Neural cell (in vitro differentiated cells): Measurements from ENCODE around the gene PDGFB. TPM values are rescaled to one million over a fixed set of nuclear protein-coding genes. Genes with fewer than 3 reads are reported as not detected.

Experiments used
- H2AFZ ChIP-seq: fragments of 200-600, 300-800 bp; sonication (generic), shearing (Covaris generic); 2 replicates; pipeline ENCODE4 v1.6.0; 2014; ENCODE audit warnings: low read depth, mild to moderate bottlenecking, antibody characterized with exemption, low read length, moderate library complexity
- H3F3A ChIP-seq: fragments of 200-600 bp; shearing (Covaris generic); 2 replicates; pipeline ENCODE4 v1.6.1; 2016; ENCODE audit warnings: mild to moderate bottlenecking, moderate library complexity, mixed read lengths, antibody characterized with exemption, low read length; ENCODE audit not compliant: insufficient read depth, poor library complexity, severe bottlenecking
- H3K27ac ChIP-seq: fragments of 200-600, 300-800 bp; sonication (generic), shearing (Covaris generic); 2 replicates; pipeline ENCODE4 v1.5.1; 2014; ENCODE audit warnings: mild to moderate bottlenecking, low read length, moderate library complexity
- H3K27me3 ChIP-seq: fragments of 300-800, 200-600 bp; sonication (generic), shearing (Covaris generic); 2 replicates; pipeline ENCODE4 v1.6.0; 2014; ENCODE audit warnings: mild to moderate bottlenecking, low read depth, low read length, moderate library complexity; ENCODE audit not compliant: insufficient read depth
- H3K36me3 ChIP-seq: fragments of 300-800, 200-600 bp; sonication (generic), shearing (Covaris generic); 2 replicates; pipeline ENCODE4 v1.5.1; 2014; ENCODE audit warnings: mild to moderate bottlenecking, antibody characterized with exemption, low read length, moderate library complexity; ENCODE audit not compliant: insufficient read depth
- H3K4me2 ChIP-seq: fragments of 300-800, 200-600 bp; sonication (generic), shearing (Covaris generic); 2 replicates; pipeline ENCODE4 v1.6.0; 2014; ENCODE audit warnings: mild to moderate bottlenecking, low read length
- H3K4me3 ChIP-seq: fragments of 300-800, 200-600 bp; sonication (generic), shearing (Covaris generic); 2 replicates; pipeline ENCODE4 v1.5.1; 2014; ENCODE audit warnings: mild to moderate bottlenecking, low read length, moderate library complexity
- H3K79me2 ChIP-seq: fragments of 200-600 bp; shearing (Covaris generic); replicated peaks from 2 replicates; pipeline ENCODE4 v1.6.0; 2014; ENCODE audit warnings: mild to moderate bottlenecking, low read length, moderate library complexity; ENCODE audit not compliant: insufficient read depth
- H3K9ac ChIP-seq: fragments of 300-800, 200-600 bp; sonication (generic), shearing (Covaris generic); 2 replicates; pipeline ENCODE4 v1.6.1; 2016; ENCODE audit warnings: mild to moderate bottlenecking, low read length, mixed read lengths
- H3K9me2 ChIP-seq: fragments of 200-600 bp; shearing (Covaris generic); 2 replicates; pipeline ENCODE4 v1.6.1; 2016; ENCODE audit warnings: mild to moderate bottlenecking, low read length, mixed read lengths; ENCODE audit not compliant: insufficient read depth
- H3K9me3 ChIP-seq: fragments of 200-600, 300-800 bp; sonication (generic), shearing (Covaris generic); 2 replicates; pipeline ENCODE4 v1.6.1; 2016; ENCODE audit warnings: mild to moderate bottlenecking, mixed run types, low read length, moderate library complexity, mixed read lengths
- H4K20me1 ChIP-seq: fragments of 200-600 bp; shearing (Covaris generic); 2 replicates; pipeline ENCODE4 v1.6.1; 2016; ENCODE audit warnings: mild to moderate bottlenecking, mixed run types; ENCODE audit not compliant: insufficient read depth
- EP300 ChIP-seq: fragments of 450-650 bp; conservative IDR thresholded peaks from 2 replicates; pipeline ENCODE4 v1.6.1; 2014; ENCODE audit warnings: antibody characterized with exemption, mild to moderate bottlenecking, moderate library complexity; ENCODE audit not compliant: poor library complexity, severe bottlenecking
- EZH2 ChIP-seq: fragments of 200-600, 300-800 bp; shearing (Covaris generic), sonication (generic); IDR thresholded peaks from 2 replicates; pipeline ENCODE4 v1.6.1; 2014; ENCODE audit warnings: antibody characterized with exemption, low read length, borderline replicate concordance, mild to moderate bottlenecking; ENCODE audit not compliant: insufficient read depth, poor library complexity, severe bottlenecking
- MXI1 ChIP-seq: fragments of 450-650 bp; conservative IDR thresholded peaks from 2 replicates; pipeline ENCODE4 v1.6.1; 2014; ENCODE audit warnings: antibody characterized with exemption, mild to moderate bottlenecking; ENCODE audit not compliant: poor library complexity, severe bottlenecking
- POLR2AphosphoS5 ChIP-seq: IDR thresholded peaks from 2 replicates; pipeline ENCODE4 v1.6.1; 2012
- RAD21 ChIP-seq: fragments of 450-650 bp; conservative IDR thresholded peaks from 2 replicates; pipeline ENCODE4 v1.6.1; 2014; ENCODE audit warnings: antibody characterized with exemption, mild to moderate bottlenecking, moderate library complexity
- SMC3 ChIP-seq: fragments of 450-650 bp; conservative IDR thresholded peaks from 2 replicates; pipeline ENCODE4 v1.6.1; 2014; ENCODE audit warnings: antibody characterized with exemption, mild to moderate bottlenecking, moderate library complexity; ENCODE audit not compliant: poor library complexity
- TAF1 ChIP-seq: IDR thresholded peaks from 2 replicates; pipeline ENCODE4 v1.6.1; 2012; ENCODE audit warnings: low read depth
- polyA plus RNA-seq: library from polyadenylated mRNA; depleted of rRNA; stranded (reverse); fragments of >200 nt; gene quantifications from 2 replicates; pipeline ENCODE4 v1.2.3, GENCODE V29; 2014
- TF ChIP-seq, protein P1 (sequence below): fragments of 450-650 bp; IDR thresholded peaks from 2 replicates; pipeline ENCODE4 v1.5.1; 2014; ENCODE audit warnings: antibody characterized with exemption, mild to moderate bottlenecking, moderate library complexity; ENCODE audit not compliant: poor library complexity, severe bottlenecking
- TF ChIP-seq, protein P2 (sequence below): IDR thresholded peaks from 2 replicates; pipeline ENCODE4 v1.6.1; 2012; ENCODE audit warnings: borderline replicate concordance

The PDGFB gene
- polyA plus RNA-seq, 1 donor from 2014 or later = 0.61 TPM

DNA sequence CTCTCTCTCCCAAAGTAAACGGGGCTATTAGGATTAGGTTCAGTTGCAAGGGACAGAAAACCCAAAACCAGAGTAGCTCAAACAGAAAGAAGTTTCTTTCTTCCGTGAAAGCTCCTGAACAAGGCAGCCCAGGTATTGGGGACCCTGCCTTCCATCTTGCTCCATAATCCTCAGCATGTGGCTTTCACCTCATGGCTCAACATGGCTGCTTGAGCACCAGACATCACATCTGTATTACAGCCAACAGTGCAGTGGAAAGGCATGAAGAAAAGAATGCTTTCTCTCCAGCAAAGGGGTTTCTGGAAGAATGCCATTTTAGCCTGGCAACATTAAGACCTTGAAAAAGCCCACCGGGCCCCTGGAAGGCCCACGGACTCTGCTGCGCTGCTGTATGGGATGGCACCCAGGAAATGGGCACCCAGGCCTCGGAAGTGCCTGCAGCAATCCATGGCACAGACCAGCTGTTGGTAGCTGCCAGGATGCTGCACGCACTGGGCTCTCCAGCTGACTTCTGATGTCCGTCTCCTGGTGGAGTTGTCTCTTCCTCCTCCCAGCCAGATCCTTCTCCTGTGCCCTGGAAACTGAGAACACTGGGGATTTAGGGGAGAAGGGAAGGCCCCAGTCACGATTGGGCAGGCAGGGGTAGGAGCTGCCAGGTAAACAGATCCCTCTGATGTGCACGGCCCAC lies 22.6 kb downstream of the PDGFB start:
- no peaks in the 10 kb centered on the region for H3K9me2 ChIP-seq
- TF ChIP-seq EP300 = no peak
- no peak for TF ChIP-seq SMC3
- TF ChIP-seq, protein P1, sequence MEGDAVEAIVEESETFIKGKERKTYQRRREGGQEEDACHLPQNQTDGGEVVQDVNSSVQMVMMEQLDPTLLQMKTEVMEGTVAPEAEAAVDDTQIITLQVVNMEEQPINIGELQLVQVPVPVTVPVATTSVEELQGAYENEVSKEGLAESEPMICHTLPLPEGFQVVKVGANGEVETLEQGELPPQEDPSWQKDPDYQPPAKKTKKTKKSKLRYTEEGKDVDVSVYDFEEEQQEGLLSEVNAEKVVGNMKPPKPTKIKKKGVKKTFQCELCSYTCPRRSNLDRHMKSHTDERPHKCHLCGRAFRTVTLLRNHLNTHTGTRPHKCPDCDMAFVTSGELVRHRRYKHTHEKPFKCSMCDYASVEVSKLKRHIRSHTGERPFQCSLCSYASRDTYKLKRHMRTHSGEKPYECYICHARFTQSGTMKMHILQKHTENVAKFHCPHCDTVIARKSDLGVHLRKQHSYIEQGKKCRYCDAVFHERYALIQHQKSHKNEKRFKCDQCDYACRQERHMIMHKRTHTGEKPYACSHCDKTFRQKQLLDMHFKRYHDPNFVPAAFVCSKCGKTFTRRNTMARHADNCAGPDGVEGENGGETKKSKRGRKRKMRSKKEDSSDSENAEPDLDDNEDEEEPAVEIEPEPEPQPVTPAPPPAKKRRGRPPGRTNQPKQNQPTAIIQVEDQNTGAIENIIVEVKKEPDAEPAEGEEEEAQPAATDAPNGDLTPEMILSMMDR = no peak
- TF ChIP-seq EZH2 = no peak
- TF ChIP-seq TAF1 = no peak
- no peak for TF ChIP-seq MXI1
- TF ChIP-seq, protein P2, sequence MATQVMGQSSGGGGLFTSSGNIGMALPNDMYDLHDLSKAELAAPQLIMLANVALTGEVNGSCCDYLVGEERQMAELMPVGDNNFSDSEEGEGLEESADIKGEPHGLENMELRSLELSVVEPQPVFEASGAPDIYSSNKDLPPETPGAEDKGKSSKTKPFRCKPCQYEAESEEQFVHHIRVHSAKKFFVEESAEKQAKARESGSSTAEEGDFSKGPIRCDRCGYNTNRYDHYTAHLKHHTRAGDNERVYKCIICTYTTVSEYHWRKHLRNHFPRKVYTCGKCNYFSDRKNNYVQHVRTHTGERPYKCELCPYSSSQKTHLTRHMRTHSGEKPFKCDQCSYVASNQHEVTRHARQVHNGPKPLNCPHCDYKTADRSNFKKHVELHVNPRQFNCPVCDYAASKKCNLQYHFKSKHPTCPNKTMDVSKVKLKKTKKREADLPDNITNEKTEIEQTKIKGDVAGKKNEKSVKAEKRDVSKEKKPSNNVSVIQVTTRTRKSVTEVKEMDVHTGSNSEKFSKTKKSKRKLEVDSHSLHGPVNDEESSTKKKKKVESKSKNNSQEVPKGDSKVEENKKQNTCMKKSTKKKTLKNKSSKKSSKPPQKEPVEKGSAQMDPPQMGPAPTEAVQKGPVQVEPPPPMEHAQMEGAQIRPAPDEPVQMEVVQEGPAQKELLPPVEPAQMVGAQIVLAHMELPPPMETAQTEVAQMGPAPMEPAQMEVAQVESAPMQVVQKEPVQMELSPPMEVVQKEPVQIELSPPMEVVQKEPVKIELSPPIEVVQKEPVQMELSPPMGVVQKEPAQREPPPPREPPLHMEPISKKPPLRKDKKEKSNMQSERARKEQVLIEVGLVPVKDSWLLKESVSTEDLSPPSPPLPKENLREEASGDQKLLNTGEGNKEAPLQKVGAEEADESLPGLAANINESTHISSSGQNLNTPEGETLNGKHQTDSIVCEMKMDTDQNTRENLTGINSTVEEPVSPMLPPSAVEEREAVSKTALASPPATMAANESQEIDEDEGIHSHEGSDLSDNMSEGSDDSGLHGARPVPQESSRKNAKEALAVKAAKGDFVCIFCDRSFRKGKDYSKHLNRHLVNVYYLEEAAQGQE = no peak
- TF ChIP-seq RAD21 = no peak
- no peak for TF ChIP-seq POLR2AphosphoS5
- H3K4me3 ChIP-seq = no peak overlapping the region
- no peak overlapping the region for H2AFZ ChIP-seq
- H3K4me2 ChIP-seq = no peak overlapping the region
- no peaks in the 10 kb centered on the region for H3F3A ChIP-seq
- no peak overlapping the region for H3K27ac ChIP-seq
- no peaks in the 10 kb centered on the region for H3K27me3 ChIP-seq
- no peaks in the 10 kb centered on the region for H3K36me3 ChIP-seq
- no peaks in the 10 kb centered on the region for H4K20me1 ChIP-seq
- H3K9ac ChIP-seq = no peak overlapping the region
- H3K9me3 ChIP-seq = no peaks in the 10 kb centered on the region
- no peaks in the 10 kb centered on the region for H3K79me2 ChIP-seq

DNA sequence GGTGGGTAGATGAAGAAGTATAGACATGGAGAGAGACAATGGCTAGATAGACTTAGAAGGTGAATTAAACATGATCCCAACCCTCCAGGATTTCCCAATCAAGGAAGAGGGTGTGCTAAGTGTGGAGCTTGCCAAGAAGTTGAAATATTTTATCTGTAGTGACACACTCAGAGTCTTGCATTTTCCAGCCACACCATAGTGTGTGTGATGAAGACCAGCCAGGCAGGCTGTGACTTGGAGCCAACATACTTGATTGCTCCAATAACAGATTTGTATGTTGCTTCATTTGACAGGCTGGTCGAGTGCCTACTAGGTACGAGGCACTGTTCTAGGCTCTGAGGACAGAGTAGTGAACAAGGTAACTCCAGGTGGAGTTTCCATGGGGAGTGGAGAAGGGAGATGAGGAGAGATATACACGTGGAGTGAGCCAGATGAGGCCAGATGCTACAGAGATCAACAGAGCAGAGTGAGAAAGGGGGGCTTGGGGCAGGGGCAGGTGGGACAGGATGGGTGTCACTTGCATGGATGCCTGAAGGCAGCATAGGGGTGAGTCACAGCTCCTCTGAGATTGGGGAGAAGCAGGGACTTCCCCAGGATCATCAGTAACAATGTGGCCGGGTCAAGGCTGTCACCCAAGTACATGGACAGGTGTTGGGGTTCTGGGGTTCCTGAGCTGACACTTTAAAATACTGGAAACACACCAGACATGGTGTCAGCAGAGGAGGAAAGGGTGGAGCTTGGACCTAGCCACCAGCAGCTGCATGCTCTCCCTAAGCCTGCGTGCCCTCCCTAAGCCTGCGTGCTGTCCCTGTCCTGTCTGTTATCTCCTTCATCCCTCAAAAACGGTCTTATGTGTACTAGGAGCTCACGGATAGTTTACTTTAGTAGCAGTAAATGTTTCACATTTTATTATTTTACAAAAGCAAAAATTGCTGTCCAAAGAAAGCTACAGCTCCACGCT lies 23.6 kb downstream of the PDGFB start:
- Histone ChIP-seq H3K4me2 (no peak overlapping the region), H3K9me3 (no peaks in the 10 kb centered on the region), H2AFZ (no peak overlapping the region), H4K20me1 (no peaks in the 10 kb centered on the region), H3K9me2 (no peaks in the 10 kb centered on the region), H3K4me3 (no peak overlapping the region), H3K27ac (no peak overlapping the region), H3K27me3 (no peaks in the 10 kb centered on the region), H3K79me2 (no peaks in the 10 kb centered on the region), H3F3A (no peaks in the 10 kb centered on the region), H3K36me3 (no peaks in the 10 kb centered on the region), H3K9ac (no peak overlapping the region)
- TF ChIP-seq SMC3 = no peak
- TF ChIP-seq MXI1 = no peak
- TF ChIP-seq, protein P1 = no peak
- no peak for TF ChIP-seq POLR2AphosphoS5
- TF ChIP-seq TAF1 = no peak
- TF ChIP-seq EP300 = no peak
- TF ChIP-seq RAD21 = no peak
- no peak for TF ChIP-seq EZH2
- TF ChIP-seq, protein P2 = no peak
